Putamen (tissue), 1 donor: Measurements from ENCODE around the gene TAF5L.
"Not testable (repeated sequence)": the region's sequence is repeated elsewhere in the genome, so short reads cannot be mapped to it uniquely, and the experiment has no call there.

ENCODE experiments used
- DNase-seq: peaks from one replicate; pipeline ENCODE4 v3.0.0-alpha.2; 2016; ENCODE audit warnings: low spot score

TAF5L gene

GRCh38 chr1:229603371-229604005 is 22.4 kb downstream of the TAF5L start:
- DNase-seq: no peak

- no peak for DNase-seq
Measured at GRCh38 chr1:229600229-229600628, 25.7 kb downstream of the TAF5L start.

GRCh38 chr1:229599218-229599954 is 26.5 kb downstream of the TAF5L start:
- DNase-seq: no peak

DNA sequence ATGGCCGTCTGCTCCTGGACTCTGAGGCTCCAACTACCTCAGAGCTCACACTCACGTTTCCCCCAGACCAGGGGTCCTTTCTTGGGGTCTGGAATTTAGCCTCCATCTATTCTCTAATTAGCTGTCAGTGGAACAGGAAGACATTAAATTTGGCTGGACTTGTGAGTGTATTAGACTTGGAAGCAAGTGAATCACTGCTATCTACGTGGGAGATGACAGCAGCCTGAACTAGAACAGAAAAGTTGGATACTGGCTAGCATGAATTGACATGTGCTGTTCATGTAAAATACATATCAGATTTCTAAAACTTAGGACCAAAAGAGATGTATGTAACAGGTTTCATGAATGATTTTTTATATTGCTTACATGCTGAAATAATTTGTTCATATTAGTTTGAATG is 28.0 kb downstream of the TAF5L start:
- no peak for DNase-seq

DNA sequence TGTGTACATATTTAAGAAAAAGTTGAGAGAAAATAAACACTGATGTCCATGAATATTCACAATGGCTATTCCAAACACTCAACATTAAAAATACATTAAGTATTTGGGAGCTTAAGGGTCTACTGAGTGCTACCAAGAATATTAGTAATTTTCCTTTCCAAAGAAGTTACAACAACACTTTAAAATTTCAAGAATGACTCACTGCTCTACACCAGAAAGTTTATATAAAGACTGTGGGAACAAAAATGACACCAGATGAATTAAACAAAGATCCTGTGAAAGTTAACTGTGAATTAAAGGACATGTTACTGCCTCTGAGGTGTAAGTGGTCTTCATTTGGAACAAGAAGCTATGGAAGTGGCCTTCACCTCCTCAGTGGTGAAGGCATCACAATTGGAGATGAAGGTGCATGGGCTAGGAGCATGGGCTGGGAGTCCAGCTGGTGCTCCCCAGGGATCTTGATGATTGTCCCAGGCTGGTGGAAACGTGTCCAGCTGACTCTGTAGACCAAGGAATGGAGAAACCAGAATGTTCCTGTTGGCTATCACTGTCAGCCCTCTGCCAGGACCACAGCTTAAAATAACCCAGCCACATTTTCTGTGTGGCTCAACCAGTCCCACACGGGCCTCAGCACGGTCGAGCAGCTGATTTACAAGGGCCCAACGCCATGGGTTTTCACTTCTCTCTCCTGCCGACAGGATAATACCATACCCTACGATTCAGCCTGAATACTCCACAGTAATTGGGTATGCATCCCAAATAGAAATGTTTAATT is 28.8 kb downstream of the TAF5L start:
- no peak for DNase-seq

DNA sequence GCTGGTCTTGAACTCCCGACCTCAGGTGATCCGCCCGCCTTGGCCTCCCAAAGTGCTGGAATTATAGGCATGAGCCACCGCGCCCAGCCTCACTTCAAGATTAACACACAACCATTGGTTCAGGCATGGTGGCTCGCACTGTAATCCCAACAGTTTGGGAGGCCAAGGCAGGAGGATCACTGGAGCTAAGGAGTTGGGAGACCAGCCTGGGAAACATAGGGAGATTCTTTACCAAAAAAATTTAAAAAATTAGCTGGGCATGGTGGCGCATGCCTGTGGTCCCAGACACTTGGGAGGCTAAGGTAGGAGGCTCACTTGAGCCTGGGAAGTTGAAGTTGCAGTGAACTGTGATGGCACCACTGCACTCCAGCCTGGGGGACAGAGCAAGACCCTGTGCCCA is 30.0 kb downstream of the TAF5L start:
- DNase-seq: not testable (repeated sequence)

GRCh38 chr1:229594227-229595008 is 31.5 kb downstream of the TAF5L start:
- no peak for DNase-seq

DNA sequence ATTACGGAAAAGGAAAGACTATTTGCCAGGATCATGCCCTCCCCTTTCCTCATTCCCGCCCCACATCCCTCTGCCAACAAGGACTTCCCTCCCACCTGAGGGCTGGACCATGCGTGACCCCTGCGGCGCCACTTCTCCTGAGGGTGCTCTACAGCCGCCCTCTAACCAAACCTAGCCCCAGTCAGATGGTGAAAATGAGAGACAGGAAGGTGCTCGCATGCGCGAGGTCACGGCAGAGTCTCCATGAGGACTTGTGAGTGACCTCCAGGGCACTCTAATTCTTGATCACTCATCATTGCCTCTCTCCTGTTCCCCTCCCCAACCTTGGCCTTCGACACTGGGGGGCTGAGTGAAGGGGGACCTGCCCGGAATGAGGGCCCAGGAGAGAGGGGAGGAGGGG is 32.1 kb downstream of the TAF5L start:
- no peak for DNase-seq

- DNase-seq: no peak
Measured at GRCh38 chr1:229590119-229590518, 35.8 kb downstream of the TAF5L start.

- no peak for DNase-seq
Measured at GRCh38 chr1:229585338-229585737, 40.6 kb downstream of the TAF5L start.

- DNase-seq: no peak
Measured at GRCh38 chr1:229582715-229583114, 43.2 kb downstream of the TAF5L start.

- peak; percentile 28 for DNase-seq
Measured at GRCh38 chr1:229582011-229582694, 43.8 kb downstream of the TAF5L start.

GRCh38 chr1:229581485-229581884 is 44.4 kb downstream of the TAF5L start:
- no peak for DNase-seq

GRCh38 chr1:229579059-229579673 is 46.8 kb downstream of the TAF5L start:
- DNase-seq: peak; percentile 95

GRCh38 chr1:229578168-229579058 is 47.5 kb downstream of the TAF5L start:
- DNase-seq: no peak

GRCh38 chr1:229574679-229575442 is 51.1 kb downstream of the TAF5L start:
- DNase-seq: no peak

DNA sequence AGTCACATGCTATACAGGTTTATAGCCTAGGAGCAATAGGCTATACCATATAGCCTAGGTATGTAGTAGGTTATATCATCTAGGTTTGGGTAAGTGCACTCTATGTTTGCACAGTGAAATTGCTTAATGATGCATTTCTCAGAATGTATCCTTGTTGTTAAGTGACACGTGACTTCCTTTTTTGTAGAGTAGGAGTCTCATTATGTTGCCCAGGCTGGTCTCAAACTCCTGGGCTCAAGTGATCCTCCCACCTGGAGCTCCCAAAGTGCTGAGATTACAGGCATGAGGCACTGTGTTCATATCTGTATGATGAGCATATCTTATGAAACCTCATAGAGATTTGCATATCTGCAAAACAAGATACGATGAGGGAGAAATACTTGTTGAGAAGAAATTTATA is 53.6 kb downstream of the TAF5L start:
- DNase-seq: no peak

- DNase-seq: no peak
Measured at GRCh38 chr1:229570891-229571516, 54.9 kb downstream of the TAF5L start.

- DNase-seq: no peak
Measured at GRCh38 chr1:229570305-229570704, 55.6 kb downstream of the TAF5L start.
